Bronchial epithelial cell (primary cell): ENCODE results near the gene CCL4. TPM values are rescaled to one million over a fixed set of nuclear protein-coding genes. Genes with fewer than 3 reads are reported as not detected.
"Not testable (repeated sequence)": the region's sequence is repeated elsewhere in the genome, so short reads cannot be mapped to it uniquely, and the experiment has no call there.

Experiments used
- DNase-seq: peaks from one replicate; pipeline ENCODE4 v3.0.0-alpha.2; 2010; ENCODE audit warnings: low read depth
- FAIRE-seq: peaks from 2 replicates; lab custom pipeline; 2011; peaks lifted over from hg19 to GRCh38; lab: Jason Lieb, UNC
- H3K27me3 ChIP-seq: 2 replicates; pipeline ENCODE4 v1.5.1; 2011; ENCODE audit warnings: low read length; ENCODE audit not compliant: control insufficient read depth, insufficient read depth
- H3K36me3 ChIP-seq: 2 replicates; pipeline ENCODE4 v1.5.1; 2011; ENCODE audit warnings: low read length; ENCODE audit not compliant: control insufficient read depth, insufficient read depth
- H3K4me3 ChIP-seq: 2 replicates; pipeline ENCODE4 v1.5.1; 2011; ENCODE audit warnings: mild to moderate bottlenecking, low read depth, low read length, control low read depth
- CTCF ChIP-seq: IDR thresholded peaks from 2 replicates; pipeline ENCODE4 v1.5.1; 2011; ENCODE audit warnings: mild to moderate bottlenecking, moderate library complexity, low read length, control low read depth, inconsistent platforms; ENCODE audit not compliant: insufficient read depth, severe bottlenecking
- total RNA-seq: library from RNA; depleted of rRNA; stranded (reverse); fragments of >200 nt; gene quantifications from 2 replicates; pipeline ENCODE4 v1.2.1, GENCODE V29; 2014

The CCL4 gene
- total RNA-seq, 1 donor from 2014 or later: not detected

GRCh38 chr17:36086791-36087190 lies 16.8 kb upstream of the CCL4 start:
- Histone ChIP-seq H3K4me3 (no peak overlapping the region), H3K27me3 (no peaks in the 10 kb centered on the region), H3K36me3 (no peaks in the 10 kb centered on the region)
- DNase-seq (no peak), FAIRE-seq (no peak)
- no peak for TF ChIP-seq CTCF

DNA sequence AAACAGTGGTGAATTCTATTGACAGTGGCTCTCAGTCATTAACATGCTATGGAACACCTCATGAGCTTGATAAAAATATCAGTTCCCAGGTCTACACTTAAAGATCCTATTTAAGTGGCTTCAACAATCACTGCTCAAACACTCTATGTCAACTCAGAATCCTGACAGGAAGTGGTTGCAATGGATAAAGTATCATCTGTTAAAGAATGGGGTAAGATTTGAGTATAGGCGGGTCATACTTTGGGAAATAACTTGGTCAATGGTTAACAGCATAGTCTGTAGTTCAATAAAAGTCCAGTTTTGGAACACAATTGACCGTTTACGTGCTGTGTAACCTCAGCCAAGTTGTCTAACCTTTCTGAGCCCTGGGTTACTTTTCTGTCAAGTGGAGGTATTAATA lies 16.2 kb upstream of the CCL4 start:
- not testable (repeated sequence) for FAIRE-seq, H3K4me3 ChIP-seq, H3K36me3 ChIP-seq, H3K27me3 ChIP-seq, DNase-seq

GRCh38 chr17:36087897-36088572 lies 15.6 kb upstream of the CCL4 start:
- DNase-seq, FAIRE-seq, H3K4me3 ChIP-seq, H3K27me3 ChIP-seq, H3K36me3 ChIP-seq: not testable (repeated sequence)

GRCh38 chr17:36088670-36089338 lies 14.8 kb upstream of the CCL4 start:
- Histone ChIP-seq H3K4me3 (no peak overlapping the region), H3K36me3 (no peaks in the 10 kb centered on the region), H3K27me3 (no peaks in the 10 kb centered on the region)
- no peak for DNase-seq
- FAIRE-seq: no peak
- no peak for TF ChIP-seq CTCF

GRCh38 chr17:36089339-36089865 lies 14.2 kb upstream of the CCL4 start:
- FAIRE-seq: no peak
- no peaks in the 10 kb centered on the region for H3K27me3 ChIP-seq
- no peak overlapping the region for H3K4me3 ChIP-seq
- H3K36me3 ChIP-seq: no peaks in the 10 kb centered on the region
- no peak for TF ChIP-seq CTCF
- DNase-seq: no peak

DNA sequence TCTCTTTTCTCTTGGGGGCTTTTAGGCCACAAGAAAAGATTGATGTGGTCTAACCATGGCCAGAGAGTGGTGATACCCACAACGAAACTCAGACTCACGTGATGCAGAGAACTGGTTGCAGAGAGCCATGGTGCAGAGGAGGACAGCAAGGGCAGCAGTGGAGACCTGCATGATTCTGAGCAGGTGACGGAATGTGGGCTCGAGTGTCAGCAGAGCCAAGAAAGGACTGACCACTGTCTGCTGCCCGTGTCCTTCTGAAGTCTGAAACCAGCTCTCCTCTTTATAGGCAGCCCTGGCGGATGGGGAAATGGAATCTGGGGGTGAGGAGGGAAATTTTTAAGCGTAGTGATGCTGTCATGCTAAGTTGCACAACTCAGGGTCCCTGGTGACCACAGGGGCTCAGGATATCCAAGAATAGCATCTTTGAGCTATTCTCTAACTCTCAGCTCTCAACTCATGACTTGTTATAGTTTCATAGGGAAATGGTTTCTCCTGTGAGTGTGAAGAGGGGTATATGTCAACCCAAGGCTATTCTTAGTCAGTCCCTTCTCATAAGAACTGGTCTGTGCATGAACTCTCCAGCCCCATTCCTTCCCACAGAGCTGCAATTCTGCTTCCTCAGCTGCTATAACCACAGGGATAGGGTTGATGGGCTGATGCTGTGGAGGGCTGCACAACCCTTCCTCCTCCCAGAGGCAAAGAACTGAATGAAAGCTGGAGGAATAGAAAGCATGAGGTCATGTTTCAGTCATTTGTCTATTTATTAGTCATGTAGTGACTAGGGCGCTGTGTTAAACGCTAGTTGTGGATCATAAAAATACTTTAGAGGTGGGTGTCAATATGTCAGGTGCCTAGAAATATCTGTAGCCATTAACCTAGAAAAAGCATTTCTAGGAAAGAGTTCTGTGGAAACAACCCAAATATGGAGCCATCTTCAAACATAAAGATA lies 13.5 kb upstream of the CCL4 start, which contains the start of gene CCL3:
Gene CCL3, minus strand, starts transcription at position 256 of the 949 bp plus-strand sequence. Its CDS starts 85 bp downstream, at position 171.
- DNase-seq: no peak
- no peak for FAIRE-seq
- H3K4me3 ChIP-seq: no peak within 1 kb of the TSS
- H3K36me3 ChIP-seq: no peaks in the 10 kb centered on the region
- TF ChIP-seq CTCF: no peak
- H3K27me3 ChIP-seq: no peaks in the 10 kb centered on the region
